RWPE1 (cell line): ENCODE results near the gene SYT14.
"Not testable (repeated sequence)": the region's sequence is repeated elsewhere in the genome, so short reads cannot be mapped to it uniquely, and the experiment has no call there.

Experiments
- CTCF ChIA-PET: fragments of 350-600 bp; sonication (Branson Sonifier 250); formaldehyde crosslinking; extraction: SDS; loops from one replicate; lab custom pipeline; 2021; lab: Yijun Ruan, JAX
- POLR2A ChIA-PET: fragments of 400-600 bp; formaldehyde crosslinking; extraction: SDS; loops from one replicate; lab custom pipeline; 2020; ENCODE audit warnings: antibody characterized with exemption; ENCODE audit not compliant: low non-redundant PET; lab: Yijun Ruan, JAX
- DNase-seq: peaks from one replicate; pipeline ENCODE4 v3.0.0; 2012; ENCODE audit warnings: low spot score
- H3K27ac ChIP-seq: fragments of 450-650 bp; 2 replicates; pipeline ENCODE4 v1.5.1; 2017
- TF ChIP-seq, protein P1 (sequence below): fragments of 450-650 bp; conservative IDR thresholded peaks from 2 replicates; pipeline ENCODE4 v1.5.1; 2017; ENCODE audit warnings: low read depth, mild to moderate bottlenecking

SYT14 gene

GRCh38 chr1:210027994-210028393 lies 90.0 kb downstream of the SYT14 start:
- ChIA-PET POLR2A (no interaction called here), CTCF (interaction anchor here (0.7 kb wide), 1 partner anchor 152 kb away, joined by 3 read pairs; no protein-coding TSS in a partner anchor)
- H3K27ac ChIP-seq, result no peak overlapping the region
- TF ChIP-seq, protein P1, sequence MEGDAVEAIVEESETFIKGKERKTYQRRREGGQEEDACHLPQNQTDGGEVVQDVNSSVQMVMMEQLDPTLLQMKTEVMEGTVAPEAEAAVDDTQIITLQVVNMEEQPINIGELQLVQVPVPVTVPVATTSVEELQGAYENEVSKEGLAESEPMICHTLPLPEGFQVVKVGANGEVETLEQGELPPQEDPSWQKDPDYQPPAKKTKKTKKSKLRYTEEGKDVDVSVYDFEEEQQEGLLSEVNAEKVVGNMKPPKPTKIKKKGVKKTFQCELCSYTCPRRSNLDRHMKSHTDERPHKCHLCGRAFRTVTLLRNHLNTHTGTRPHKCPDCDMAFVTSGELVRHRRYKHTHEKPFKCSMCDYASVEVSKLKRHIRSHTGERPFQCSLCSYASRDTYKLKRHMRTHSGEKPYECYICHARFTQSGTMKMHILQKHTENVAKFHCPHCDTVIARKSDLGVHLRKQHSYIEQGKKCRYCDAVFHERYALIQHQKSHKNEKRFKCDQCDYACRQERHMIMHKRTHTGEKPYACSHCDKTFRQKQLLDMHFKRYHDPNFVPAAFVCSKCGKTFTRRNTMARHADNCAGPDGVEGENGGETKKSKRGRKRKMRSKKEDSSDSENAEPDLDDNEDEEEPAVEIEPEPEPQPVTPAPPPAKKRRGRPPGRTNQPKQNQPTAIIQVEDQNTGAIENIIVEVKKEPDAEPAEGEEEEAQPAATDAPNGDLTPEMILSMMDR, result no peak
- DNase-seq, result no peak

DNA sequence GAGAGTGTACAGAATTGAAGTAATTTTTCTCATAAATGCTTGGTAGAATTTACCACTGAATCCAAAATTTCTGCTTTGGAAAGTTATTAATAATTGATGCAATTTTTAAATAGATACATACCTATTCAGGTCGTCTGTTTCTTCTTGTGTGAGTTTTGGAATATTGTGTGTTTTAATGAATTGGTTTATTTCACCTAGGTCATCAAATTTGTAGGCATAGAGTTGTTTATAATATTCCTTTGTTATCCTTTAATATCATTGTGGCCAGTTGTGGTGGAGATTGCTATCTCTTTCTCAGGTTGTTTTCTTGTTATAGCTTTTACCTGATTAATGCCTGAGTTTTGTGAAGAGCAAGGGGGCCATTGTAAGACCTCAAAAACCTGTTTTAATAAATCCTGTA lies 93.5 kb downstream of the SYT14 start:
- CTCF ChIA-PET, result no interaction called here
- no peak overlapping the region for H3K27ac ChIP-seq

DNA sequence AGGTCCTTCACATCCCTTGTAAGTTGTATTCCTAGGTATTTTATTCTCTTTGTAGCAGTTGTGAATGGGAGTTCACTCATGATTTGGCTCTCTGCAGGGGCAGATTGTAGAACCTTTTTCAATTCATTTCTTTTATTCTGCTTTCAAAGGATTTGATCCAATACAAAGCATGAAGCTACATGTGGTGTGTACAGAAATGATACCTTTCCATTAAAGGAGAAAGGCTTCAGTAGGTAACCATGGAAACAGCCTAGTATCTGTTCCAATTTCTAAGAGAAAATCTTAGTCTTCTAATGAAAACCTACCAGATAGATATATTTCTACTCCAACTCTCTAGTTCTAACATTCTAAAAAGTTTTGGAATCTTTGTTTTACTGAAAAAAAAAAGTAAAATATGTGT lies 105.0 kb downstream of the SYT14 start:
- no peak overlapping the region for H3K27ac ChIP-seq
- POLR2A ChIA-PET, result no interaction called here
- CTCF ChIA-PET, result no interaction called here
- DNase-seq, result no peak
- TF ChIP-seq, protein P1, result no peak

More for the DNA sequence above, 93.5 kb downstream of the SYT14 start:
- POLR2A ChIA-PET, result no interaction called here
- DNase-seq, result no peak
- TF ChIP-seq, protein P1, result no peak

- ChIA-PET CTCF (no interaction called here), POLR2A (no interaction called here)
These were observed 111.6 kb downstream of the SYT14 start for GRCh38 chr1:210049616-210050015.

DNA sequence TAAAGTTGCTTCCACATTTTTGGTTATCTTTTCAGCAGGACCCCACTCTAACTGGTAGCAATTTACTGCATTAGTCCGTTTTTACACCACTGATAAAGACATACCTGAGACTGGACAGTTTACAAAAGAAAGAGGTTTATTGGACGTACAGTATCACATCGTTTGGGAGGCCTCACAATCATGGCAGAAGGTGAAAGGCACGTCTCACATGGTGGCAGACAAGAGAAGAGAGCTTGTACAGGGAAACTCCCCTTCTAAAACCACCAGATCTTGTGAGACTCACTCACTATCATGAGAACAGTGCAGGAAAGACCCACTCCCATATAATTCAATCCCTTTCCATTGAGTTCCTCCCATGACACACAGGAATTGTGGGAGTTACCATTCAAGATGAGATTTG lies 112.5 kb downstream of the SYT14 start:
- H3K27ac ChIP-seq, POLR2A ChIA-PET, DNase-seq, CTCF ChIA-PET: not testable (repeated sequence)

More at GRCh38 chr1:210049616-210050015, 111.6 kb downstream of the SYT14 start:
- DNase-seq, result no peak
- H3K27ac ChIP-seq, result no peak overlapping the region
- TF ChIP-seq, protein P1, result no peak

- TF ChIP-seq, protein P1, result no peak
- ChIA-PET POLR2A (no interaction called here), CTCF (no interaction called here)
- no peak for DNase-seq
- H3K27ac ChIP-seq, result no peak overlapping the region
These were observed 115.1 kb downstream of the SYT14 start for GRCh38 chr1:210053126-210053525.

GRCh38 chr1:210057593-210057992 lies 119.6 kb downstream of the SYT14 start:
- TF ChIP-seq, protein P1, result no peak
- CTCF ChIA-PET, result interaction anchor here (0.7 kb wide), 1 partner anchor 85 kb away, joined by 3 read pairs; no protein-coding TSS in a partner anchor
- POLR2A ChIA-PET, result no interaction called here
- no peak overlapping the region for H3K27ac ChIP-seq
- DNase-seq, result no peak
